BJ (cell line): ENCODE measurements around the gene CLEC20A. TPM values are rescaled to one million over a fixed set of nuclear protein-coding genes. Genes with fewer than 3 reads are reported as not detected.

Source experiments
- CTCF ChIA-PET: fragments of 350-600 bp; formaldehyde crosslinking; extraction: SDS; loops from one replicate; lab custom pipeline; 2021; ENCODE audit warnings: antibody characterized with exemption, inconsistent platforms; lab: Yijun Ruan, JAX
- POLR2A ChIA-PET: fragments of 300-600 bp; sonication (Branson Sonifier 250); formaldehyde crosslinking; extraction: SDS; loops from one replicate; lab custom pipeline; 2021; ENCODE audit warnings: antibody characterized with exemption; lab: Charles Lee
- DNase-seq: peaks from one replicate; pipeline ENCODE4 v3.0.0-alpha.2; 2011; ENCODE audit warnings: low read depth
- H3K27me3 ChIP-seq: 2 replicates; pipeline ENCODE4 v1.6.0; 2011; ENCODE audit warnings: low read length; ENCODE audit not compliant: control insufficient read depth, insufficient read depth
- H3K36me3 ChIP-seq: 2 replicates; pipeline ENCODE4 v1.5.1; 2011; ENCODE audit warnings: low read length; ENCODE audit not compliant: control insufficient read depth, insufficient read depth
- H3K4me3 ChIP-seq: 2 replicates; pipeline ENCODE4 v1.5.1; 2011; ENCODE audit warnings: low read depth, mild to moderate bottlenecking, control low read depth, low read length
- polyA plus RNA-seq: library from polyadenylated mRNA; depleted of rRNA; stranded (reverse); fragments of >200 nt; gene quantifications from 2 replicates; pipeline ENCODE4 v1.2.3, GENCODE V29; 2011
- TF ChIP-seq, protein P1 (sequence below): IDR thresholded peaks from 2 replicates; pipeline ENCODE4 v1.5.1; 2011; ENCODE audit warnings: low read depth, mild to moderate bottlenecking, control low read depth, inconsistent platforms, low read length, moderate library complexity; ENCODE audit not compliant: insufficient read depth

CLEC20A gene
- polyA plus RNA-seq, 1 experiment, result not detected

DNA sequence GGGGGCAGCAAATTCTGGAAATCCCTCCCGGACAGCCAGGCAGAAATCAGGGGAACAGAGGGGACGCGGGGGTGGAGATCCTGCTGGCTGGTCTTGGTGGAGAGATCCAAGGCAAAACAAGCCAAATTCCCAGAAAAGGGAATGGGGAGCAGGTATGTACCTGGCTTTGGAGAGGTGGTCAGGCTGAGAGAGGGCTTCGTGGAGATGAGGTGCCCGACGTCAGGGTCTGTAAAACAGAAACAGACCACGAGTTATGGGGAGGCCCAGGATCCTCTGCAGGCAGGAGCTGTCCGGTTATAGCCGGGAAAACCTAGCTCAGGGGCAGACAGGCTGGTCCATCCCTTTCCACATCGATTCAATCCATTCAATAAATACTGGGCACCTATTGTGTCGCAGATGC, 4.4 kb downstream of the CLEC20A start:
- POLR2A ChIA-PET, result no interaction called here
- H3K27me3 ChIP-seq, result no peaks in the 10 kb centered on the region
- no peak for DNase-seq
- TF ChIP-seq, protein P1, sequence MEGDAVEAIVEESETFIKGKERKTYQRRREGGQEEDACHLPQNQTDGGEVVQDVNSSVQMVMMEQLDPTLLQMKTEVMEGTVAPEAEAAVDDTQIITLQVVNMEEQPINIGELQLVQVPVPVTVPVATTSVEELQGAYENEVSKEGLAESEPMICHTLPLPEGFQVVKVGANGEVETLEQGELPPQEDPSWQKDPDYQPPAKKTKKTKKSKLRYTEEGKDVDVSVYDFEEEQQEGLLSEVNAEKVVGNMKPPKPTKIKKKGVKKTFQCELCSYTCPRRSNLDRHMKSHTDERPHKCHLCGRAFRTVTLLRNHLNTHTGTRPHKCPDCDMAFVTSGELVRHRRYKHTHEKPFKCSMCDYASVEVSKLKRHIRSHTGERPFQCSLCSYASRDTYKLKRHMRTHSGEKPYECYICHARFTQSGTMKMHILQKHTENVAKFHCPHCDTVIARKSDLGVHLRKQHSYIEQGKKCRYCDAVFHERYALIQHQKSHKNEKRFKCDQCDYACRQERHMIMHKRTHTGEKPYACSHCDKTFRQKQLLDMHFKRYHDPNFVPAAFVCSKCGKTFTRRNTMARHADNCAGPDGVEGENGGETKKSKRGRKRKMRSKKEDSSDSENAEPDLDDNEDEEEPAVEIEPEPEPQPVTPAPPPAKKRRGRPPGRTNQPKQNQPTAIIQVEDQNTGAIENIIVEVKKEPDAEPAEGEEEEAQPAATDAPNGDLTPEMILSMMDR, result no peak
- CTCF ChIA-PET, result interaction anchor here (1.0 to 2.2 kb wide), 5 partner anchors 9 to 192 kb away, joined by 3 to 25 read pairs (median 5); no protein-coding TSS in a partner anchor
- H3K4me3 ChIP-seq, result no peak overlapping the region
- H3K36me3 ChIP-seq, result no peaks in the 10 kb centered on the region

DNA sequence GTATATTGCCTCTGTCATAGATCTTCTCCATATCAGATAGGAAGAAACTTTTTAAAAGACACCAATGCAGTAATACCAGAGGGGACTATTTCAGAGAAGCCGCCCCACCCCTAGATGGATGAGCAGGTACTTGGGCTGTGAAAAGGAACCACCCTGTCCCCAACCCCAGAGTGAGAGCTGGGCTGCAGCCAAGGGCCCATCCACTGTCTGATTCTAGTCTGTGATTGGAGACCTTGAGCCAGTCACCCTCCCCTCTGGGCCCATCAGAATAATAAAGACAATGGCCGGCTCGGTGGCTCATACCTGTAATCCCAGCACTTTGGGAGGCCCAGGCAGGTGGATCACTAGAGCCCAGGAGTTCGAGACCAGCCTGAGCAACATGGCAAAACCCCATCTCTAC, 5.0 kb downstream of the CLEC20A start:
- Histone ChIP-seq H3K4me3 (no peak overlapping the region), H3K27me3 (no peaks in the 10 kb centered on the region), H3K36me3 (no peaks in the 10 kb centered on the region)
- POLR2A ChIA-PET, result no interaction called here
- TF ChIP-seq, protein P1, result no peak
- no peak for DNase-seq
- CTCF ChIA-PET, result interaction anchor here (1.0 to 3.0 kb wide), 5 partner anchors 10 to 192 kb away, joined by 3 to 25 read pairs (median 6); no protein-coding TSS in a partner anchor

DNA sequence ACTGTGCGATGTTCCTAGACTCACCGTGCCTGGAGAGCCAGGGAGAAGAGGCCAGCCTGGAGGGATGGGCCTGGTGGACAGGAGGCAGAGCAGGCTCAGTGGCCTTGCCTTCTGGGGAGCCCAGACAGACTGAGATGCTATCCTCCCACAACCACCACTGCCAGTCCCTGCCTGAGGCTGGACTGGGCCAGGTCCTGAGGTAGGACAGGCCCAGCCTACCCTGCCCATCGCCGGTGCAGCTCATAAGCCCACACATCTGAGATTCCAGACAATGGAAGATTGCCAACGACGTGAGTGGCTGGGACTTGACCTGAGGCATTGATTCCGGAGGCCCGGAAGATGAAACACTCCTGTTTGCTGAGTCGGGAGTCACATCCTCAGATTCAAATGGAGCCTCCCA, 5.8 kb downstream of the CLEC20A start:
- POLR2A ChIA-PET, result no interaction called here
- no peaks in the 10 kb centered on the region for H3K36me3 ChIP-seq
- CTCF ChIA-PET, result interaction anchor here (2.0 to 3.0 kb wide), 2 partner anchors 11 to 16 kb away, joined by 6 to 16 read pairs; no protein-coding TSS in a partner anchor

DNA sequence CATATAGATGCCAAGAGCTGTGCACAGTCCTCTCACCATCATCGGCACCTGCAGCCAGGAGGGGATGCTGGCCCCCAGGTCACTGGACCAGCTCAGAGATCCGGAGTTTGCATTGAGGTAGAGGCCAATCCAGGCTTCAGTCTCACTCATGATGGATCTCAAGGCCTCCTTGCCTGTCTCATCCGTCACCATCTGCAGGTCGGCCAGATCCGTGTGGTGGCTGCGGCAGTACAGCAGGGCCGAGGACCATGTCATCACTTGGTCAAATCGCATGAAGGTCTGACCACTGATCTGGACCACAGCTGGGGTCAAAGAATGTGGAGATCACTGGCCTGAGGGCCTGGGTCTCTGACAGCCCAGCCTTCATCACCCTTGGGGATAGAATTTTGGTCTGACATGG, 6.6 kb downstream of the CLEC20A start:
- no peak for DNase-seq
- Histone ChIP-seq H3K36me3 (no peaks in the 10 kb centered on the region), H3K4me3 (no peak overlapping the region), H3K27me3 (no peaks in the 10 kb centered on the region)
- POLR2A ChIA-PET, result no interaction called here
- TF ChIP-seq, protein P1, result no peak
- CTCF ChIA-PET, result interaction anchor here (1.0 to 3.0 kb wide), 2 partner anchors 11 to 190 kb away, joined by 3 to 16 read pairs; no protein-coding TSS in a partner anchor

More for the DNA sequence above, 5.8 kb downstream of the CLEC20A start:
- no peak for DNase-seq
- Histone ChIP-seq H3K4me3 (no peak overlapping the region), H3K27me3 (no peaks in the 10 kb centered on the region)
- TF ChIP-seq, protein P1, result no peak

DNA sequence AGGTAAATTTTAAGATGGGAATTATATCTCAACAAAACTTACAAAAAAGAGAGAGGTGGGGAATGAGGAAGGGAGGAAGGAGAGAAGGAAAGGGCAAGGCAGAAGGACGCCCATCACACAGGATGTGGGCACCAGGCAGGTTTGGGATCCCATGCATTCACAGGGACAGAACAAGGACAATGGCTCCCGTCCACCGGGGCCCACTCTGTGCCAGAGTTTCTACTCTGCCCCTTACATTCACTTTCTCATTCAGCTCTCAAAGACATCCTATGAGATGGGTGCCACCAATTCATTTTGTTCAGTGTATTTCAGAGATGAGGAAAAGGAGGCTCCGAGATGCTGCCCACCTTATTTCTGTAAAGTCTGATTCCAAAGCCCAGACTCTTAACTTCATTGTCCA, 7.4 kb downstream of the CLEC20A start:
- no peak for DNase-seq
- TF ChIP-seq, protein P1, result no peak
- Histone ChIP-seq H3K36me3 (no peaks in the 10 kb centered on the region), H3K4me3 (no peak overlapping the region), H3K27me3 (no peaks in the 10 kb centered on the region)
- ChIA-PET POLR2A (no interaction called here), CTCF (interaction anchor here (3.0 kb wide), 1 partner anchor 12 kb away, joined by 16 read pairs; no protein-coding TSS in a partner anchor)
